Spinal cord (tissue), 10 donors: ENCODE results near the gene ARL8A. TPM values are rescaled to one million over a fixed set of nuclear protein-coding genes. Genes with fewer than 3 reads are reported as not detected.

Experiments used
- DNase-seq, 6 donors: peaks; one replicate each; pipeline versions ENCODE4 v3.0.0 to v3.0.0-alpha.2; 2013 to 2015; ENCODE audit warnings: low spot score in 6 of 6, low read depth in 4 of 6
- H3K27ac ChIP-seq: one replicate; pipeline ENCODE4 v1.5.1; 2013; ENCODE audit warnings: low read depth, low read length, control low read depth
- H3K27me3 ChIP-seq: one replicate; pipeline ENCODE4 v1.6.1; 2013; ENCODE audit warnings: low read length; ENCODE audit not compliant: control insufficient read depth, insufficient read depth
- H3K36me3 ChIP-seq: one replicate; pipeline ENCODE4 v1.6.1; 2013; ENCODE audit warnings: low read length; ENCODE audit not compliant: control insufficient read depth, insufficient read depth
- H3K4me1 ChIP-seq: one replicate; pipeline ENCODE4 v1.6.1; 2013; ENCODE audit warnings: low read length; ENCODE audit not compliant: control insufficient read depth, insufficient read depth
- H3K4me3 ChIP-seq: one replicate; pipeline ENCODE4 v1.5.1; 2013; ENCODE audit warnings: low read depth, low read length, control low read depth
- H3K9me3 ChIP-seq: one replicate; pipeline ENCODE4 v1.6.1; 2013; ENCODE audit warnings: low read length; ENCODE audit not compliant: control insufficient read depth, insufficient read depth
- WGBS: methylation state at CpG from one replicate; pipeline ENCODE4 v1.1.5; 2013; ENCODE audit warnings: missing lambda C conversion rate; ENCODE audit not compliant: insufficient coverage; 5-methylcytosine and 5-hydroxymethylcytosine counted together
- polyA plus RNA-seq, 2 donors: library from polyadenylated mRNA; unstranded; fragments of 120-200 nt; gene quantifications; one replicate each; pipeline ENCODE4 v1.2.1, GENCODE V29; 2013; ENCODE audit not compliant: insufficient read length in 2 of 2
- total RNA-seq, 2 donors: library from RNA; depleted of rRNA in 1 of 2; stranded (reverse); fragments of 120-200 nt in 1 of 2; fragments of >200 nt in 1 of 2; gene quantifications; one replicate each; pipeline versions ENCODE4 v1.2.3 to v1.2.4, GENCODE V29; 2013 to 2014
- donor health status: healthy.

The ARL8A gene
- total and polyA plus RNA-seq, 4 donors: 56.3 to 184 (median 129) TPM

- Histone ChIP-seq H3K36me3 (peaks cover 5% of the 10 kb centered on the region), H3K27ac (no peak overlapping the region), H3K4me1 (peaks cover 46% of the 10 kb centered on the region), H3K4me3 (no peak overlapping the region), H3K27me3 (no peaks in the 10 kb centered on the region), H3K9me3 (no peaks in the 10 kb centered on the region)
- no peak for DNase-seq
- 89% methylated on average over 15 of the region's 16 CpGs for whole genome bisulfite sequencing
Observed at GRCh38 chr1:202159534-202160371, 15.2 kb upstream of the ARL8A start.

DNA sequence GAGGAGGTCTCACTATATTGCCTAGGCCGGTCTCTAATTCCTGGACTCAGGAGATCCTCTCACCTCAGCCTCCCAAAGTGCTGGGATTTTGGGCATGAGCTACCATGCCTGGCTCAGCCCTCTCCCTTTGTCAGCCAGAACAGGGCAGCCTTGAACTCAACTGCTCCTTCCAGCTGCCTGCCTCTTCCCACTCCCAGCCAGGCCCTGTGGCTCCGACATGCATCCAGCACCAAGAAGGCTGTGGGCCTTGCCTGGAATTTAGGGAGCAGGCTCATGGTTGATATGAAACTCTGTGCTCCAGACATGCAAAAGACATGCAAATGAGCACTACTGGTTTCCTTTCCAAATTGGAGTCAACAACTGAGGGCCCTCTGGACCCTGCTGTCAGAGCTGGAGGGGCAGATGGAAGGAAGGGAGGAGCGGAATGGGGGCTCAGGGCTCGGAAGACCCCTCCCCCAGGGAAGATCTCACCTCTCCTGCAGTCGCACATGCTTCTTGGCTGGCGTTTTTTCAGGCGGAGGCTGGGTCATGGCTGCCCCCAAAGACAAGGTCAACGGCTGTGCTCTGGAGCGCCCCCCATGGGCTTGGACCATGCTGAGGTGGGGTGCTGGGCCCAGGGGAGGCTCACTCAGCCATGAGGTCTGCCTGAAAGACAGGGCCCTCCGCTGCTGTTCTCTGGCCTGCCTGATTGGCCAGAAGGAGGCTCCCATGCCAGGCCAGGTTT is 14.4 kb upstream of the ARL8A start:
- 85% methylated on average over 10 of the region's 10 CpGs for WGBS
- no peaks in the 10 kb centered on the region for H3K27me3 ChIP-seq
- H3K36me3 ChIP-seq: peaks cover 5% of the 10 kb centered on the region

DNA sequence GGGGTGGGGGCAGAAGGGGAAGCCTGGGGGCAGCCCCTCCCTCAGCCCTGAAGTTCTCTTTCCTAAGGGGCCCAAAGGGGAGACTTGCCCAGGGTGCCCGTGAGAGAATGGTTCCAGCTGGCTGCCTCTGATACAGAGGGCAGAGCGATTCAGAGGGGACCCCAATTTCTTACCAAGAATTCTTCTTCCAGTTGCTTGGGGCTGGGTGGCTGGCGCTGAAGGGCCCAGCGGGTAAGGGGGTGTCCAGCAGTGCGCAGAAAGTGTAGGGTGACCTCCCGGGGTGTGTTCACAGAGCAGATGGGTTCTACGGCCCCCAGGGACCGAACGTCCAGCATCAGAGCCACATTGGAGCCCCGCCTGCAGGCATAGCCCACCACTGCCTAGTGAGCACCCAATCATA is 13.4 kb upstream of the ARL8A start:
- Histone ChIP-seq H3K27me3 (no peaks in the 10 kb centered on the region), H3K9me3 (no peaks in the 10 kb centered on the region), H3K27ac (no peak overlapping the region), H3K4me1 (peaks cover 37% of the 10 kb centered on the region), H3K36me3 (peaks cover 5% of the 10 kb centered on the region), H3K4me3 (no peak overlapping the region)
- 94% methylated on average over 7 of the region's 10 CpGs for WGBS
- DNase-seq: no peak

More for the DNA sequence above, 14.4 kb upstream of the ARL8A start:
- Histone ChIP-seq H3K4me3 (no peak overlapping the region), H3K9me3 (no peaks in the 10 kb centered on the region), H3K4me1 (peaks cover 45% of the 10 kb centered on the region), H3K27ac (no peak overlapping the region)
- DNase-seq: no peak

DNA sequence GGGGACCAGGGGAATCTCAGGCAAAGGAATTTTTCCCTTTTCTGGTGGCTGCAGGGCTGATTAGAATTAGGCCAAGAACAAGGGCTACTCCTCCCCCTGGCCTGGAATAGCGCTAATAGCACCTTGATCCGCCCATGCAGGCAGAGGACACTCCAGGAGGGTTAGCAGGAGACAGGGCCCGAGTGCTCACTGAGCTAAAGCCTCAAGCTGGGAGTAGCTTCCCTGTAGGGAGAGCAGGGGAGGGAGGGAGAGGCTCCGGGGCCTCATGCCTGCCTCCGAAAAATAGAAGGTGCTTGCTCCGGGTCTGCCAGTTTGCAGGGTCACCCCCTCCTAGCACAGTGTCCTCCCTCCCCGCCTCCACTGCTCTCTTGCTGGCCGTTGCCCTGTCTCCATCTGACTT is 12.1 kb upstream of the ARL8A start:
- H3K27ac ChIP-seq: no peak overlapping the region
- no peak overlapping the region for H3K4me3 ChIP-seq
- H3K9me3 ChIP-seq: no peaks in the 10 kb centered on the region
- no peak for DNase-seq
- peaks cover 5% of the 10 kb centered on the region for H3K36me3 ChIP-seq
- peaks cover 29% of the 10 kb centered on the region for H3K4me1 ChIP-seq
- no peaks in the 10 kb centered on the region for H3K27me3 ChIP-seq
- 69% methylated on average over 2 of the region's 8 CpGs for WGBS

DNA sequence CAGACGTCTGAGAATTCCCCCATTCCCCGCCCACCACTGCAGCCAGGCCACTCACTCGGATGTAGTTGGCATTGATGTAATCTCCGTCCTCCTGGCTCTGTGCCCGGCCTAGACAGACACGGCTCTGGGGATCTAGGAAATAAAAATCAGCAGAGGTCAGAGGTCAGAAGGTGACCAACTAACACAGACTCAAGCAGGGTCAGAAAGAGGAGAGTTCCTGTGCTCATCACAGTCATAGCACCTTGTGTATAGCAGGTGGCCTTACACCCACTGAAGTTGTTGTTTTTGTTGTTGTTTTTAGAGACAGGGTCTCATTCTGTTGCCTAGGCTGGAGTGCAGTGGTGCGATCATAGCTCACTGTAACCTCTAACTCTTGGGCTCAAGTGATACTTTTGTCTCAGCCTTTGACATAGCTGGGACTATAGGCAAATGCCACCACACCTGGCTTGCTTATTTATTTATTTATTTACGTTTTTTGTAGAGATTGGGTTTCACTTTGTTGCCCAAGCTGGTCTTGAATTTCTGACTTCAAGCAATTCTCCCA is 11.0 kb upstream of the ARL8A start:
- H3K4me1 ChIP-seq: peaks cover 19% of the 10 kb centered on the region
- no peak overlapping the region for H3K4me3 ChIP-seq
- no peaks in the 10 kb centered on the region for H3K27me3 ChIP-seq
- peaks cover 1% of the 10 kb centered on the region for H3K36me3 ChIP-seq
- 35% methylated on average over 4 of the region's 8 CpGs for WGBS
- H3K9me3 ChIP-seq: no peaks in the 10 kb centered on the region
- DNase-seq: peak in 2 of 6 donors; percentile 26 to 40
- no peak overlapping the region for H3K27ac ChIP-seq

DNA sequence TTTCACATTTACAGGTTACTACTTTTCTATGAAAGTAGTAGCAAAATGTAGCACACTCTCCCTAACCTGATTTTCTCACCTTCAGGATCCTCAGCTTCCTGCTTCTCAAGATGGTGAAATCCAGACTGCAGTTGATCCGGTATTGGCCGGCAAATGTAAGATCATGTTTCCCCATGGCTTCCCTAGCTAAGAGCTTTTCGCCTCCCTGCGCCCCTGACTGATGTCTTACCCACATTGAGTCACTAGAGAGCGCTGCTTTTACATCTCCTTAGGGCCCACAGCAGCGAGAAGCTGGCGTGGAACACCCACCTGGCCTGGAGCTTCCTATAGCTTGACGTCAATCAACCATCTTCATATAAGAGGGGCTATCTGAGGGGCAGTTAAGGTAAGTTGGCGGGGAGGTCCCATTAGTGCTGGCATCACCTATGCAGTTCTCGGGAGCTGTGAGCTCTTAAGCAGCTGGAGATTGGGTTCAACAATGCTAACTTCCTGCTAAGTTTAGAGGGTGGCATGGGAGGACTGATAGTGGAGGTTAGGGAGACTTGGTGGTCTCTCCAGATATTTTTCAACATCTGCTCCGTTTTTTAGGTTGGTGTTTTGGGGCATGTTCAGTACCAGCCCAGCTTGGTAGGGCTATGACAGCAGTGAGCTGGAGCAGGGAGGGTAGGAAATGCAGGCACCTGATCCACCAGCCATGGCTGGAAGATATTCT is 10.4 kb upstream of the ARL8A start:
- Histone ChIP-seq H3K27ac (no peak overlapping the region), H3K9me3 (no peaks in the 10 kb centered on the region), H3K36me3 (no peaks in the 10 kb centered on the region), H3K4me1 (peaks cover 12% of the 10 kb centered on the region), H3K27me3 (no peaks in the 10 kb centered on the region), H3K4me3 (no peak overlapping the region)
- DNase-seq: peak in 2 of 6 donors; percentile 59 to 72
- WGBS: 41% methylated on average over 7 of the region's 11 CpGs

GRCh38 chr1:202154148-202154765 is 9.7 kb upstream of the ARL8A start:
- H3K27me3 ChIP-seq: no peaks in the 10 kb centered on the region
- no peaks in the 10 kb centered on the region for H3K36me3 ChIP-seq
- no peak overlapping the region for H3K27ac ChIP-seq
- no peak for DNase-seq
- H3K4me3 ChIP-seq: no peak overlapping the region
- H3K9me3 ChIP-seq: no peaks in the 10 kb centered on the region
- peaks cover 9% of the 10 kb centered on the region for H3K4me1 ChIP-seq
- WGBS: 89% methylated on average over 6 of the region's 10 CpGs

DNA sequence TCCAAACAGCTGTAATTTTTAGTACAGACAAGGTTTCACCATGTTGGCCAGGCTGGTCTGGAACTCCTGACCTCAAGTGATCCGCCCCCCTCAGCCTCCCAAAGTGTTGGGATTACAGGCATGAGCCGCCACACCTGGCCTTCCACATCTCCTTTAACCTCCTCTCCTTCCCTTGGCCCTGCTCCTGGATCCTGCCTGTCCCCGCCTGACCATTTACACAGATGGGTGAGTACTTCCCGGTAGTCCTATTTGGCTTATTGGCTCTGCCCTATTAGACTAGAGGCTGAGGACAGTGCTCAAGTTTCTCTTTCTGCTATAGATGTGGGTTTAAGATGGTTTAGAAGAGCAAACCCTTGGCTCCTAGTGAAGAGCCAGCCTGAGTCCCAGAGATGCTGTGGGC is 8.7 kb upstream of the ARL8A start:
- no peak overlapping the region for H3K27ac ChIP-seq
- WGBS: 86% methylated on average over 4 of the region's 4 CpGs
- H3K4me3 ChIP-seq: no peak overlapping the region
- peaks cover 9% of the 10 kb centered on the region for H3K4me1 ChIP-seq
- DNase-seq: no peak
- H3K27me3 ChIP-seq: no peaks in the 10 kb centered on the region
- H3K9me3 ChIP-seq: no peaks in the 10 kb centered on the region
- no peaks in the 10 kb centered on the region for H3K36me3 ChIP-seq

DNA sequence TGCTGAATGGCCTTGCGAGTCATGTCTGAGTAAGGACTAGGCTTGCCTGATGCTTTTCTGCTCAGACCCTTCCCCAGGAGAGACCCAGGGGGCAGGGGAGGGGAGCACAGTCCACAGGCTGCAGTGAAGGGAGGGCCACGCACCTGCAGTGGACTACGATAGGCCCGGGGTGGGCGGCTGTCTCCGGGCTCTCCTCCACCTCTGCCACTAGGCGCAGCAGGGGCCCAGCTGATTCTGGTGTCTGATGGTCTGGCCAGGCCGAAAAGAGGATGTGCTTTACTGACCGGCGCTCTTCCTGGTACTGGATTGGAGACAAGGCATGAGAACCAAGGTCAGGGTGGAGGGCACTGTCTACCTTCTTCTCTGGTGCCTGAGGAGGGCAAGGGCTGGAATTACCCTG is 7.9 kb upstream of the ARL8A start:
- Histone ChIP-seq H3K27me3 (no peaks in the 10 kb centered on the region), H3K4me3 (no peak overlapping the region), H3K4me1 (peaks cover 9% of the 10 kb centered on the region), H3K27ac (no peak overlapping the region), H3K9me3 (no peaks in the 10 kb centered on the region), H3K36me3 (no peaks in the 10 kb centered on the region)
- 70% methylated on average over 8 of the region's 10 CpGs for WGBS
- DNase-seq: no peak
